HG03196 (cell line): ENCODE measurements around the gene ZW10.

Experiments used
- ATAC-seq: cut with Tn5 transposase; IDR thresholded peaks from one replicate; pipeline ENCODE4 v1.9.1; 2021; ENCODE audit not compliant: unreplicated experiment

ZW10 gene

GRCh38 chr11:113698515-113698914 lies 75.0 kb downstream of the ZW10 start:
- no peak for ATAC-seq

GRCh38 chr11:113697756-113698407 lies 75.6 kb downstream of the ZW10 start:
- no peak for ATAC-seq

- ATAC-seq, result no peak
Measured at GRCh38 chr11:113697111-113697510, 76.4 kb downstream of the ZW10 start.

- ATAC-seq, result no peak
Measured at GRCh38 chr11:113695207-113695606, 78.3 kb downstream of the ZW10 start.

GRCh38 chr11:113694390-113694789 lies 79.1 kb downstream of the ZW10 start:
- ATAC-seq, result no peak

GRCh38 chr11:113693030-113693429 lies 80.5 kb downstream of the ZW10 start:
- no peak for ATAC-seq

DNA sequence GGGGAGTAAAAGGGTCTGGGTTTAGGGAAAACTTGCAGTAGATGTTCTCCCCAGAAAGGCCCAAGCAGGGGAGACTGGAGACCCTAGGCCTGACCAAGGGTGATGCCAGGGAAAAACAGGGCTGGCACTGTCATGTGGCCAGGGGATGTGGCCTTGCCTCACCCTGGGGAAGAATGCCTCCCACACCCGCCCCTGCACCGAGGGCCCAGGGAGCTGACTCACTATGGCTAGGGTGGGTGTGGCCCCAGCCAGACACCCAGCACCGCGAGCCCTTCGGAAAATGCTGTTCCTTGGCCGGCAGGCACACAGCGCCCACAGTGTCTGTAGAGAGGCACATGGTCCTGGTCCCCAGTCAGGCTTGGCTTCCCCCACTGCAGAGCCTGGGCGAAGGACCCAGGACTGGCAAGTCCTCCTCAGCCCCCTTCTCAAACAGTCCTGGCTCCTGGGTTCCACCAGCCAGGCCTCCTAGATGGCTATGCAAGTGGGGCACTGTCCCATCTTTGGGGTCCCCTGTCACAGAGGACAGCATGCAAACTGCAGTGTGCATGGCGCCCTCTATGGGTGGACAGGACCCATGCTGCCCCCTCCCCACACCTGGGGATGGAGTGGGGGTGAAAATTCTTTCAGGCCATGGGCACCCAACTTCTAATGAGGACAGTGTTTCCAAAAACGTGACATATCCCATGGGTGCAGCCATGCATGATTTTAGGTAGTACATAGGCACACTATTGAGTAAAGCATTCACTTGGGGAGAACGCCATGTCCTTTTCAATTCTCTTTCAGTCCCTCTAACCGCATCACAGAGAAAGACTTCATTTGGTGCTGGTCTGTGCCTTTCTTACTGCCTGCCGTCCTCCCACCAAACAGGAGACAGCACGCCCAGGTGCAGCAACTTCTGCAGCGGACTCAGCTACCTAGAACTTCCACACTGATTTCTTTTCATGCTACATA lies 82.6 kb downstream of the ZW10 start:
- ATAC-seq, result no peak

GRCh38 chr11:113689768-113690618 lies 83.5 kb downstream of the ZW10 start:
- ATAC-seq, result no peak

- ATAC-seq, result peak; percentile 62
Measured at GRCh38 chr11:113685654-113686359, 87.7 kb downstream of the ZW10 start.

DNA sequence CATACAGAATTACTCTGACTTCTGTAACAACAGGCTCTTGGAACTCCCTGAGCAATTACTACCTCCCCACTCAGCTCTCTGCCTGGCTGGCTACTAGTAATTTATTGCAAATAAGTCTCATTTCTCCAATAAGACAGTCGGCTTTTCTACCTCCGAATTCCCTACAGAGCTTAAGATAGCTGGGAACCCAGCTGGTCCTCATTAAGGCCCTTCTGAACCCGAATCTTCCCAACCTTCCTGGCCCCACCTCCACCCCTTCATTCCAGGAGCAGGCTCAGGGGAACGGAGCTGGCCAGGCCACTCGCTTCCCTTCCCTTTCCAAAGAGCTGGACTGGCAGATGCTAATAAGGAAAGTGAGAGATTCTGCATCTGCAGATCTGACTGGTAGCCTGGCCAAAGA lies 89.0 kb downstream of the ZW10 start:
- no peak for ATAC-seq

DNA sequence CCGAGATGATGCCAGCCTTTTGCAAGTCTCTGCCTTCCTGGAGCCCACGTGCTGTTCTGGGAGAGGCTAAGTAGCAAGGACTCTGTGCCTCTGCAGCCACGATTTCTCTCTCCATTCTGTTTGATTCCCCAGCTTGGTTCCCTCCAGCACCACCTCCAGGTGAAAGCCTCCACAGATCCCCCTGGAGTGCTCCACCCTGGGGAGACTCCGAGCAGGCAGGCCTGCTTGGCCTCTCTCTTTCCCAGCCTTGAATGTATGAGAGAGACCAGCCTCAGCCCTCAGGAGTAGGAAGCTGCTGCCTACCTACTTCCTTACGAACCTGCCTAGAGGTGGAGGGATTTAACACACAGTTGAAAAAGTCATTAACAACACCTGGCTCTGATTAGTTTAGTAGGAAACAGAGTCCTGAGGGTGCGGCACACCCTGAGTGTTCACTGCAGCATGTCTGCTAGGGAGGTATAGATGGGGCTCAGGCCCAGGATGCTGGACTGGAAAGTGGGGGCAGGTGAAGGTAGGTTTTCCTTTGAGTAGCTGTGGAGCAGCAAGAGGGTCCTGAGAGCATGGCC lies 89.9 kb downstream of the ZW10 start:
- ATAC-seq, result no peak
